Measurements from ENCODE around the gene SHISA5.

GRCh38 chr3:48423883-48424695 lies 79.9 kb downstream of the SHISA5 start:
- TF ChIP-seq POLR2A (IDR thresholded peaks at IDR 0.05): no peak
- no peak for TF ChIP-seq CTCF (IDR thresholded peaks at IDR 0.05)
- no peak for TF ChIP-seq EP300 (IDR thresholded peaks at IDR 0.05)

Measured in tibial nerve (tissue), 4 donors.